Islet of Langerhans (tissue), 1 donor: ENCODE measurements around the gene REELD1.

ENCODE experiments used
- FAIRE-seq: peaks from one replicate; lab custom pipeline; 2011; peaks lifted over from hg19 to GRCh38; lab: Jason Lieb, UNC

The REELD1 gene

DNA sequence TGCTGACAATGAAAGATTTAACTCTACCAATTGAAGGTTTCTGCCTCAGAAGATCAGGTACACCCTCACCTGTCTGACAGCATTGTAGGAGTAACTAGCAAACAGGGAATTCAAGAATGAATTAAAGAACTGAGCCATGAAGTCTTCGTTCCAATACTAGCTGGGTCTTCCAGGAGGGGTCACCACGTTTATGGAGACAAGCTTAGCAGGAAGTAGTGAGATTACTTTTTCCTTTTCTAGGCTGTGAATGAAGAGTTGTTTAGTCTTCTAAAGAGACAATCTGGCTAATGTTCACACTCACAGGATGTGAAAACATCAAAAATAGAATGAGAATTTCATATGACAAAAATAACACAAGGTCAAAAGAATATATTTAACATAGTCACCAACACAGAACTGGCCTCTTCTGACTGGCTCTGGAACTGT, 54.9 kb downstream of the REELD1 start:
- no peak for FAIRE-seq

- no peak for FAIRE-seq
These were observed 57.1 kb downstream of the REELD1 start for GRCh38 chr4:146271466-146271865.

DNA sequence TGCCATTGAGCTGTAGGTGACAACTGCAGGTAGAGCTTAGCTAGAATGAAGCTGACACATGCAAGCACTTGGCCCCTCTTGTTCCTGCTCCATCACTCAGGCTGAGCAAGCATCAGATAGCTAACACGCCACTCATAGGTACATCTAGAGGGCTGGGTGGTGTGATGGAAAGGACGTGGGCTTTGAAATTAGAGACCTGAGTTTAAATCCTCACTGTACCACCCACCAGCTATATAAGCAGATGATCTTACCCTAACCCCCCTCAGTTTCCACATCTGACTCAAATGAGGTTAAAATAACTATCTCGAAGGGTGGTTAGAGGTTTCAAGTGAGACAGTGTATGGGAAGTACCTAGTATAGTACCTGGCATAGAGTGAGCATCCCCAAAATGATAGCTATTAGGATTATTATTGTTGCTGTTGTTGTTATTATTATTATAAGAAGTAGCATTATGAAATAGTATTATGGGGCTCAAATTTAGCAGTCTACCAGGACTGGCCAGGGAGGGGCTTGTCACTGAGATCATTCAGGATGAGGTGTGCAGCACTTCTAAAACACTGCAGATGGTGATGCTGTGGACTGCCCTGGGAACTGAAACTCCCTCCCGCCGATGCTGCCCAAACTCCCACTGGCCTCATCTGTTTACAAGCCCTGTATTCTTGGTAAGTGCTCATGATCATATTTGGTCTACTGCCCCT, 59.0 kb downstream of the REELD1 start:
- no peak for FAIRE-seq

GRCh38 chr4:146274774-146275173, 60.4 kb downstream of the REELD1 start:
- FAIRE-seq = no peak

DNA sequence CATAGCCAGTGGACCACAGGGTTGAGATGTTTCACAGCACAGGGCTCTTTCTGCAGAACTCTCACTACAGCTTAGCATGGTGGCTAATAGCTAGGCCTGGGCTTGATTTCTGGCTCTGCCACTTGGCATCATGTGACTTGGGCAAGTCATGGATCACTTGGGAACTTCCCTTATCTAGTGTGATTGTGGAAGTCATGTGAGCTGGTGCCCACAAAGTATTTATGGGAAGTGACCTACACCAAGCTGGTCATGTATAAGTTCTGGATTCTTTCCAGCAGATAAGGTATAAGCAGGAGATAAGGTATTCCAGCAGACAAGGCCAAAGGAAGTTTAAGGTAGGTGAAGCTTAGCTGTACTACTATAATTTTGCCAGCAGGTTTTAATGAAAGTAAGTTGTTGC, 61.0 kb downstream of the REELD1 start:
- no peak for FAIRE-seq

DNA sequence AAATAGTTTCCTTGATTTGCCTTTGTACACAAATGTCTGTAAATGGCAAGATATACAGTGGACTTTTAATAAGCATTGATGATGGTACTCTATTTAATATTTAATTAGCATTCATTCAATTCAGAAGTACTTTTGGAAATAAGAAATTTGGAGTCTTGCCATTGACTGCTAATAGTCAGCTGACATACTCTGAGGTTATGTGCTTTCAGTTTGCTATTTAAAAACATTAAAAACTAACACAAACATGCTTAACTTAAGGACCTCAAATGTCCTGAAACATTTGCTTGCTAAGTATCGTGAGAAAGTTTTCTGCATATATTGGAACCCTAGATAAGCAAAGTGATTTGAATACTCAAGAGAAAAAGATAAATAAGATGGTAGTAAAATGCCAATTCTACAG, 64.6 kb downstream of the REELD1 start:
- no peak for FAIRE-seq
